Effector memory CD4-positive, alpha-beta T cell (primary cell): ENCODE measurements around the gene PCDHB10.
"Not testable (repeated sequence)": the region's sequence is repeated elsewhere in the genome, so short reads cannot be mapped to it uniquely, and the experiment has no call there.

Experiments used
- DNase-seq, 3 donors: peaks; one replicate each; pipeline ENCODE4 v3.0.0-alpha.2; 2020
- H3K27ac ChIP-seq: 2 replicates; pipeline ENCODE4 v1.7.0; 2013; ENCODE audit warnings: mild to moderate bottlenecking, low read length, moderate library complexity; ENCODE audit not compliant: insufficient read depth, poor library complexity, severe bottlenecking
- H3K27me3 ChIP-seq: replicated peaks from 2 replicates; pipeline ENCODE4 v1.7.0; 2013; ENCODE audit warnings: mild to moderate bottlenecking, low read length; ENCODE audit not compliant: insufficient read depth, control insufficient read depth, poor library complexity, severe bottlenecking
- H3K36me3 ChIP-seq: 2 replicates; pipeline ENCODE4 v1.7.0; 2013; ENCODE audit warnings: mild to moderate bottlenecking, low read length, moderate library complexity; ENCODE audit not compliant: control insufficient read depth, insufficient read depth
- H3K4me1 ChIP-seq: 2 replicates; pipeline ENCODE4 v1.7.0; 2013; ENCODE audit warnings: low read length, mild to moderate bottlenecking; ENCODE audit not compliant: control insufficient read depth, insufficient read depth, poor library complexity, severe bottlenecking
- H3K4me3 ChIP-seq: 2 replicates; pipeline ENCODE4 v1.7.0; 2013; ENCODE audit warnings: low read length, low read depth, mild to moderate bottlenecking; ENCODE audit not compliant: insufficient read depth, poor library complexity, severe bottlenecking
- H3K9me3 ChIP-seq: 2 replicates; pipeline ENCODE4 v1.7.0; 2013; ENCODE audit warnings: mild to moderate bottlenecking, low read length, moderate library complexity; ENCODE audit not compliant: control insufficient read depth

PCDHB10 gene

DNA sequence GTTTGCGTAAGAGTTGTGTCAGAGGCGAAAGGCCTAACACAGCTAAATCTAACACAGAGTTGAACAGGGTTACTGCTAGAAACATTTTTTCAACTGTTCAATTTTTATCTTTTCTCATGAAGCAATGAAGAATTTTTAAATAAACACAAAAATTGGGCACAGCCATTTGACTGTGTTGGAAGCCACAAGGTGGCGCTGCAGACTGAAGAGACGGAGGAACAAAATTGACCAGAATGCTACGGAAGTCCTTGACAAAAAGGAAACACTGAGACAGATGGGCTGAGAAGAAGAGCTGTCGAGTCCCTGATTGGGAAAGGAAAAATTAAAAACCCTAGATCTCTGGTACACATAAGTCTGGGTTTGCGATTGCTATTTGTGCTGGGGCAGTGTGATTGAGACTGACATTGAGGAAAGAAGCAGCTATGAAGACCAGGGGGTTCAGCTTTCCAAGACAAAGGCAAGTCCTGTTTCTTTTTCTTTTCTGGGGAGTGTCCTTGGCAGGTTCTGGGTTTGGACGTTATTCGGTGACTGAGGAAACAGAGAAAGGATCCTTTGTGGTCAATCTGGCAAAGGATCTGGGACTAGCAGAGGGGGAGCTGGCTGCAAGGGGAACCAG is 5.1 kb upstream of the PCDHB10 start, which contains the start of gene PCDHB9:
TSS of gene PCDHB9 (plus strand) at position 265 of the 616 bp plus-strand sequence. CDS start at position 423, 158 bp downstream.
- no peaks in the 10 kb centered on the region for H3K9me3 ChIP-seq
- peak in 1 of 3 donors; percentile 27 for DNase-seq

GRCh38 chr5:141188682-141189081 is 3.5 kb upstream of the PCDHB10 start:
- not testable (repeated sequence) for H3K36me3 ChIP-seq, DNase-seq, H3K4me1 ChIP-seq, H3K4me3 ChIP-seq, H3K27ac ChIP-seq, H3K9me3 ChIP-seq, H3K27me3 ChIP-seq

More for the DNA sequence above, 5.1 kb upstream of the PCDHB10 start, which contains the start of gene PCDHB9:
- Histone ChIP-seq H3K27ac (no peak within 1 kb of the TSS), H3K4me1 (no peaks in the 10 kb centered on the region), H3K27me3 (peaks cover under 1% of the 10 kb centered on the region), H3K4me3 (no peak within 1 kb of the TSS), H3K36me3 (no peaks in the 10 kb centered on the region)

GRCh38 chr5:141189131-141189530 is 3.0 kb upstream of the PCDHB10 start:
- H3K27ac ChIP-seq, H3K4me3 ChIP-seq, H3K4me1 ChIP-seq, H3K36me3 ChIP-seq, H3K27me3 ChIP-seq, DNase-seq, H3K9me3 ChIP-seq: not testable (repeated sequence)

- H3K4me1 ChIP-seq, H3K4me3 ChIP-seq, H3K36me3 ChIP-seq, H3K27ac ChIP-seq, DNase-seq, H3K9me3 ChIP-seq, H3K27me3 ChIP-seq: not testable (repeated sequence)
Measured at GRCh38 chr5:141194332-141194731, 2.2 kb downstream of the PCDHB10 start.

DNA sequence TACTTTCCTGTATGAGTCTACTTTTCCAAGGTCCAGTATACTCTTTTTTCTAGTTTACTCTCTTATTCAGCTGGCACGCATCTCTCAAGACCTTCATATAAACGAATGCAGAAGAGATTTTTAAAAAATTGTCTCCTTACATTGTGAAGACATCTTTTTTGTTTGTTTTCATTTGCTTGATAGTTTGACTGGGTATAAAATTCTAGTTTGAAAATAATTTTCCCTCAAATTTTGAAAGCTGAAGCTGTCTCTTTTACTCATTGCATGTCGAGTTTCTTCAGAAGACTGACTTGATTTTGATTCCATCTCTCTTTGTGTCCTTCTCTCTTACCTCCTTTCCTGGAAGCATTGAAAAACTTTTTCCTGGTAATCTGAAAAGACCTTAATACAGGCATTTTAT is 4.2 kb downstream of the PCDHB10 start:
- Histone ChIP-seq H3K27me3 (peaks cover 4% of the 10 kb centered on the region), H3K36me3 (no peaks in the 10 kb centered on the region), H3K4me3 (no peak overlapping the region), H3K27ac (no peak overlapping the region), H3K9me3 (no peaks in the 10 kb centered on the region), H3K4me1 (no peaks in the 10 kb centered on the region)
- DNase-seq, result no peak

DNA sequence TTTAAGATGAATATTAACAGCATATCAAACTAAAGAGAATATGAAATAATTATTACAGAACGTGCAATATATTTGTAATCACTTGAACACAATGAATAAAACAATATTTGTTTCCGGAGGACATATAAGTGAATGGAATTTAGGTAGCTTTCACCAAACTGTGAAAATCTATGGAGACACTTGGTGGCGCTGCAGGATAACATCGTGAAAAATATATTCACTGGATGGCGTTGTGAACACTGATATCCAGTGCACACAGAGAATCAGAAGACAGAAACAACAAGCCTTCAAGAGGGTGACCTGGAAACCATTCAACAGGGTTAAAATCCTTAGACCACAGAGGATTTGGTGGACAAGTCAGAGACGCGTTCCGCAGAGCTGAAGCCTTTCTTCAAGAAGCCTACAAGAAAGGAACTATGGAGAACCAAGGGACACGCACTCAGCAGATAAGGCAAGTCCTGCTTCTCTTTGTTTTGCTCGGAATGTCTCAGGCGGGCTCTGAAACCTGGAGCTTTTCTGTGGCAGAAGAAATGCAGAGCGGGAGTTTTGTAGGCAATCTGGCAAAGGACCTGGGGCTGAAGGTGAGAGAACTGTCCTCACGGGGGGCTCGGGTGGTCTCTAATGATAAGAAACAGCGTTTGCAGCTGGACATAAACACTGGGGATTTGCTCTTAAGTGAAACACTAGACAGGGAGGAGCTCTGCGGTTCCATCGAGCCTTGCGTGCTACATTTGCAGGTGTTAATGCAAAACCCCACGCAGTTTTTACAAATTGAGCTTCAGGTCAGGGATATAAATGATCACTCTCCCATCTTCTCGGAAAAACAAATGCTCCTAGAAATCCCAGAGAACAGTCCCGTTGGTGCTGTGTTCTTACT is 7.4 kb downstream of the PCDHB10 start, which contains the start of gene PCDHB11:
TSS of gene PCDHB11 (plus strand) at position 269 of the 877 bp plus-strand sequence. CDS start at position 417, 148 bp downstream.
- H3K27me3 ChIP-seq, result no peaks in the 10 kb centered on the region
- no peak within 1 kb of the TSS for H3K27ac ChIP-seq
- no peaks in the 10 kb centered on the region for H3K9me3 ChIP-seq
- H3K4me1 ChIP-seq, result no peaks in the 10 kb centered on the region
- H3K4me3 ChIP-seq, result no peak within 1 kb of the TSS
- no peak for DNase-seq
- no peaks in the 10 kb centered on the region for H3K36me3 ChIP-seq

DNA sequence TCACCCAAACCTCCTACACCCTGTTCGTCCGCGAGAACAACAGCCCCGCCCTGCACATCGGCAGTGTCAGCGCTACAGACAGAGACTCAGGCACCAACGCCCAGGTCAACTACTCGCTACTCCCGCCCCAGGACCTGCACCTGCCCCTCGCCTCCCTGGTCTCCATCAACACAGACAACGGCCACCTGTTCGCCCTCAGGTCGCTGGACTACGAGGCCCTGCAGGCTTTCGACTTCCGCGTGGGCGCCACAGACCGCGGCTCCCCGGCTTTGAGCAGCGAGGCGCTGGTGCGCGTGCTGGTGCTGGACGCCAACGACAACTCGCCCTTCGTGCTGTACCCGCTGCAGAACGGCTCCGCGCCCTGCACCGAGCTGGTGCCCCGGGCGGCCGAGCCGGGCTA is 9.0 kb downstream of the PCDHB10 start:
- H3K27ac ChIP-seq, H3K27me3 ChIP-seq, H3K4me3 ChIP-seq, H3K4me1 ChIP-seq, DNase-seq, H3K9me3 ChIP-seq, H3K36me3 ChIP-seq: not testable (repeated sequence)

GRCh38 chr5:141201646-141202045 is 9.5 kb downstream of the PCDHB10 start:
- not testable (repeated sequence) for DNase-seq, H3K27ac ChIP-seq, H3K4me1 ChIP-seq, H3K9me3 ChIP-seq, H3K4me3 ChIP-seq, H3K27me3 ChIP-seq, H3K36me3 ChIP-seq

- Histone ChIP-seq H3K27ac (no peak within 1 kb of the TSS), H3K27me3 (peaks cover 7% of the 10 kb centered on the region), H3K4me1 (no peaks in the 10 kb centered on the region), H3K9me3 (no peaks in the 10 kb centered on the region), H3K36me3 (no peaks in the 10 kb centered on the region), H3K4me3 (no peak within 1 kb of the TSS)
- no peak for DNase-seq
Measured at GRCh38 chr5:141208478-141208877, 16.3 kb downstream of the PCDHB10 start, which contains the start of gene PCDHB12. PCDHB12 (plus strand) TSS chr5:141208719; CDS start chr5:141208908, 189 bp downstream.

DNA sequence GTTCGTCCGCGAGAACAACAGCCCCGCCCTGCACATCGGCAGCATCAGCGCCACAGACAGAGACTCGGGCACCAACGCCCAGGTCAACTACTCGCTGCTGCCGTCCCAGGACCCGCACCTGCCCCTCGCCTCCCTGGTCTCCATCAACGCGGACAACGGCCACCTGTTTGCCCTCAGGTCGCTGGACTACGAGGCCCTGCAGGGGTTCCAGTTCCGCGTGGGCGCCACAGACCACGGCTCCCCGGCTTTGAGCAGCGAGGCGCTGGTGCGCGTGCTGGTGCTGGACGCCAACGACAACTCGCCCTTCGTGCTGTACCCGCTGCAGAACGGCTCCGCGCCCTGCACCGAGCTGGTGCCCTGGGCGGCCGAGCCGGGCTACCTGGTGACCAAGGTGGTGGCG is 18.1 kb downstream of the PCDHB10 start:
- DNase-seq, H3K36me3 ChIP-seq, H3K27me3 ChIP-seq, H3K4me3 ChIP-seq, H3K4me1 ChIP-seq, H3K9me3 ChIP-seq, H3K27ac ChIP-seq: not testable (repeated sequence)
